NCI-H146 treated with DMSO at 0.1 percent for 48 hours (cell line): Measurements from ENCODE around the gene IGF1R.

Source experiments
- DNase-seq: peaks from one replicate; lab custom pipeline; 2025; ENCODE audit not compliant: unreplicated experiment; lab: John Stamatoyannopoulos, UW

IGF1R gene

GRCh38 chr15:98853617-98854420, 205.5 kb downstream of the IGF1R start:
- DNase-seq = no peak

- no peak for DNase-seq
These were observed 206.2 kb downstream of the IGF1R start for GRCh38 chr15:98854496-98854895.

DNA sequence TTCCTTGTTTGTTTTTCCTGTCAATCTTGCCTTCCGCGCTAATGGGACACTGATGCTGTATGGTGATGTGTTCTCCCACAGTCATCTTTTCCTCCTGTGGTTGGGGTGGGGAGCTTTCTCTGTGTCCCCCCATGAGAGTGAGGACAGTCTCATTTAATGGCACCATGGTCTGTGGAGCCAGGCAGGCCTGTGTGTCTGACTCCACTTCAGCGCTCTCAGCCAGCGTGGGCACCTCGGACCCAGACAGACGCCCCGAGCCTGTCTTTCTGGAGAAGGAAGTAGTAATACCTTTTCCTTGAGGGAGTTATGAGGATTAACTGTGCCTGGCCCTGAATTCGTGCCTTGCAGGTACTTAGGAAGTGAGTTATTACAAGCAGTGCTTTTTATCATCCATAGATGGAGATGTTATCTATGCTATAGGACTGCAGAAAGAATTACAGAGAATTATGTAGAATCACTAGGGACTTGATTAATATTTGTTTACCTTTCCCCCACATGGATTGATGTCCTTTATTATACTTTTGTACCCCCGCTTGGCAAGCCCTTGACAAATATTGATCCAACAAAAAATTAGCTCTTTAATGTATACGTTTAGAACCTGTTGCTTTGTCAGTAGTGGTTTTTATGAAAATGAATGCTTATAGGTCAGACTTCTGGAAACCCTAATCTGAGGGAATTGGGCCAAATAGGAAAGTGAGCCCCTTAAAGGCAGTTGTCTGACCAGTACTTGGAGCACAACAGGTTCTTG, 206.9 kb downstream of the IGF1R start:
- DNase-seq = no peak

DNA sequence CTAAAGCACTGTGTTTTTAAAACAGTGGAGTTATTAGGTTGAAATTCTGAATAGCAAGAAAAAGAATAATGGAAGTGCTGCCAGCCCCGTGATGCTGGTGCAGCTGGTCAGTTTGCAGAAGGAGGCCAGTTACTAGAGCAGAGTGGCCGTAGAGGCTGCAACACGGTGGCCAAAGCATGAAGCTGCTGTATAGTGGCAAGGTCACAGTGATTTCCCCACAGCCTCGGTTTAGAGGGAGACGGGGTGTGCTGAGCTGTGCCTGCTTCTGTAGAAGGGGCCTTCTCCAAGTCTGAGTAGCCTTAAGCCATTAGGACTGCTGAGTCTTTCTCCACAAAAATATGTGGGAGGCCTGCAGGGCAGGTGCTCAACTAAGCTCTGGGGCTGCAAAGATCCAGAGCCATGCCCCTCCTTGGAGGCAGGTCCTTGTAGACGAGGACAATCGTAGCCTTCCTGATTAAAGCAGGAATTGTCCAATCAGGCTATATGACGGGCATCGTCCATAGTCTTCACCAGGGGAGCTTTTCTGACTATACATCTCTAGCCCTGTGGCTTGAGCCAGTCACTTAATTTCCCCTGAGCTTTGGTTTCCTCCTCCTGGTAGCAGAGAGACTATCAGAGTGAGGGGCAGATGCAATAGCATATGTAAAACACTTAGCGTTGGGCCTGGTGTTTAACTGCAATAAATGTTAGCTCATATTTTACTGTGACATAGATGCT, 207.6 kb downstream of the IGF1R start:
- no peak for DNase-seq

- DNase-seq = no peak
These were observed 208.2 kb downstream of the IGF1R start for GRCh38 chr15:98856532-98856907.

DNA sequence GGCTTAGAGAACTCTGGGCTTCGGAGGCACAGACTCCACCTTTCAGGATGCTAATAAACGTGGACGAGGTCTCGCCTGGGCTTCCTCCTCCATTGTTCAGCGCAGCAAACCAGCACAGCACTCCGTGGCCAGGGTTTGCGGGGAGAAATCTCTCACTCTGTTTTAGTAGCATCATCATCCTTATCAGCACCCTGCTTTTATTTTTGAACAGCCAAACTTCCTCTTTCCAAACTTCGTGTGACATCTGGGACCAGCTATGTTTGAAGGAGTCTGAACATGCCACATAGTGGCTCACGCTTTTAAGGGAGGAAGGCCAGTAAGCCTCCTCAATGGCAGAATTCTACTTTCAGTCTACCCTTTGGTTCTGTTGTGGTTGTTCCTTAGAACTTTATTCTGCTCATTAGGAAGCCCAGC, 210.3 kb downstream of the IGF1R start:
- no peak for DNase-seq

DNA sequence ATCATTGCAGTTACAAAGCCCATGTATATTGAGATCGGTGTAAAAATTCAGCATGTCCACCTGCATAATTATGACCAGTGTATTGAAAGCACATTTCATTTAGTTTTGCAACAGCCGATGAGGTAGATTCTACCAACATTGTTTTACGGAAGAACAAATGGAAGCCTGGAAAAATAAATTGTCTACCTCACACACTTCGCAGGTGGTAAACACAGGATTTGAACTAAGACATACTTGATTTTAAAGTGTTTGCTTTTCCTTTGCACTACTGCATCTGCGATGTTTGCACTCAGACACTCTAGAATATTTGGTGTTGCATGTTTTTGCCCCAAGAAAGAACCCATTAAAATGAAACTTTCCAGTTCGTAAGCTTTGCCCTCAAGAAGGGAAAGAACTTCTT, 210.8 kb downstream of the IGF1R start:
- no peak for DNase-seq

GRCh38 chr15:98860281-98861041, 212.1 kb downstream of the IGF1R start:
- no peak for DNase-seq

DNA sequence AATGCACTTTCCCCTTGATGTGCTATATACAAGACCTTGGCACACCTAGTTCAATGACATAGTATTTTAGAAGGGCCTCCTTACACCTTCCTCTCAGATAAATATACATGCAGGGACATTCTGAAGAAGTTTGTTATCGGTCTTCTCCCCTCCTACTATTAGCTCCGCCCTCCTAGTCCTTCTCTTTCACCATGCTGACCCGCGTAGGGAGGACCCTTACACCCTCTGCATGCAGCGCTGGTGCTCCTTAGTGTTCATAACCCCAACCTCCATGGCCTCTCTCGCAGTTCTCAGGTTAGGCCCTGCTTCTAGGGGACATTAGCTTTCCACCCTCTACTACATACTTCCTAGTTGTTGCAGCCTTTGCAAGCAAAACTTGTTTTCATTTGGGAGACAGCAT, 212.8 kb downstream of the IGF1R start:
- DNase-seq = no peak

DNA sequence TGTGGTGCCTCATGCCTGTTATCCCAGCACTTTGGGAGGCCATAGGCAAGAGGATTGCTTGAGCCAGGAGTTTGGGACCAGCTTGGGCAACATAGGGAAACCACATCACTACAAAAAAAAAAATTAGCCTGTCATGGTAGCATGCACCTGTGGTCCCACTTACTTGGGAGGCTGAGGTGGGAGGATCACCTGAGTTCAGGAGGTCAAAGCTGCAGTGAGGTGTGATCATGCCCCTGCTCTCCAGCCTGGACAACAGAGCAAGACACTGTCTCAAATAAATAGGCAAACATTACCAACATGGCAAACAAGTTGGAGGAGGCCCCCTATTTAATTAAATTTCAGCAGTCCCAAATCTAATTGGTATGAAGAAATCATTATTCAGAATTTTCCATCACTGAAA, 215.6 kb downstream of the IGF1R start:
- no peak for DNase-seq

DNA sequence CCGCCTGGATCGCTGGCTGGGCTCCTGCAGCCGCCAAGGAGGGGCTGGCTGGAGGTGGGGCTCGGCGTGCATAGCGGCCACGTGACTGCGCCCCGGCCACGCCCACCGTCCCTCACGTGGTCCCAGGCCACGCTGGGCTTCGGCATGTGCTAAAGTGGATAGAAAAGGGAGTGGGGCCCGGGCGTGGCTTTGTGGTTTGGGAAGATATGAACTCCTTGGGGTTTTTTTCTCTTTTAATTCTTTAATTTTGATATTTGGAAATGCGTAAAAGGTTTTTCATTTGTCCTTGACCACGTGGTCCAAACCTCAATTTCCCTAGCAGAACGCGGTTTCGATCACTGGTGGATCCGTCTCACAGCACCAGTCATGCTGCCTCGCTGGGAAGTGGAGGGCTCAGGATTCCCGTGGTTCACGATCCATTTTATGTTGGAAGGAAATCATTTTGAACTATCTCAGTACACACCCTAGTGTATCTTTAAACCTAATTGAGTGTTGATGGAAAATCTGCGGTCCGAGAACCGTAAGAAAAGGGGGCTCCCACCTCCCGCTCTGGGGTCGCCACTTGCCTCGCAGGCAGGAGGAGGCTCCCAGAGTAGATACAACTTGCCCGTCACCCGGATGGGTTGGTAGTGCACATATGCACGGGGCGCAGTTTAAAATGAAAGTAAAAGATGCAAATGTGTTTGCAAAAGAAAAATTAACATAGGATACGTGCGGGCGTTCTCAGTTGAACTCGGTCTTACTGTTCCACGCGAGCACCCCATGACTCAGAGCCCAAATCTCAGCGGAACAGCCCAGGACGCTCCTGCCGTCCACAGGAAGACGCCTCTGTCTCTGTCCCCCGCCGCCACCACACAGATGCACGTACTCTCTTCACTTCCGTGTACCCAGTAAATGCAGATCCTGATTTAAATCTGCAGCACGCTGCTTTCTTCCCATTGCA, 217.3 kb downstream of the IGF1R start:
- DNase-seq = no peak

DNA sequence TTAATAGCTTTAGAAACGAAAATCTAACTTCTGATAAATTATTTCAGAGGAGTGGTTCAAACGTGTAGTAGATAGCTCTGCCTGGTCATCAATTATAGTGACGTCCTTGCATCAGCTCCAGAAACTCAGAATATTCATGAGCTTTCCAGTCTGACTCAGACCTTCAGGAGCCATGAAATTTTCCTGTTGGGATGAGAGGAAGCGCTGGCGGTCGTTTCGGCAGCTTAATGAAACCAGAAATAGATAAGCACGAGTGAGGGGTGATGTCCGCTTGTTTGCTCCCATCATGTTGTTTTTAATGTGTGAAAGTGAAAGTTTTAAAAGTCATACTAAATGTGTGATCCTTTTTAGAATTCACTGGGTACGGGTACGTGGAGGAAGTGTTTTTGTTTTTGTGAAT, 218.2 kb downstream of the IGF1R start:
- no peak for DNase-seq

DNA sequence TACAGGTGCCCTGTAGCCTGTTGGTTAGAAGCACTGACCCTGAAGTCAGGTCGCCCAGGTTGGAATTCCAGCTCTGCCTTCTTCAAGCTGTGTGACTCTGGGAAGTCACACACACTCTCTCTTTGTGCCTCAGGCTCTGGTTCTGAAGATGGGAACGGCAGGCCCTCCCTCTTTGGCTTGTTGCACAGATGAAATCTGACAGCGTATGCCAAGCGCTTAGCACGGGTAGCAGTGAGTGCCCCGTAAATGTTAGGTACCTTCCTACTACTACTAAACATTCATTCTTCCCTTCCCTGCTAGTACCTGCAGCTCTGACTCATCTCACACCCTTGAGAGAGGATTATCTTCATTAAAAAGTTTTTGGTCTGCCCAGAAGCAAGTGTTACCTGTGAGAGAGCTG, 220.2 kb downstream of the IGF1R start:
- no peak for DNase-seq

GRCh38 chr15:98870788-98871187, 222.4 kb downstream of the IGF1R start:
- DNase-seq = no peak

GRCh38 chr15:98872774-98873173, 224.4 kb downstream of the IGF1R start:
- no peak for DNase-seq

GRCh38 chr15:98873441-98874218, 225.3 kb downstream of the IGF1R start:
- DNase-seq = no peak

DNA sequence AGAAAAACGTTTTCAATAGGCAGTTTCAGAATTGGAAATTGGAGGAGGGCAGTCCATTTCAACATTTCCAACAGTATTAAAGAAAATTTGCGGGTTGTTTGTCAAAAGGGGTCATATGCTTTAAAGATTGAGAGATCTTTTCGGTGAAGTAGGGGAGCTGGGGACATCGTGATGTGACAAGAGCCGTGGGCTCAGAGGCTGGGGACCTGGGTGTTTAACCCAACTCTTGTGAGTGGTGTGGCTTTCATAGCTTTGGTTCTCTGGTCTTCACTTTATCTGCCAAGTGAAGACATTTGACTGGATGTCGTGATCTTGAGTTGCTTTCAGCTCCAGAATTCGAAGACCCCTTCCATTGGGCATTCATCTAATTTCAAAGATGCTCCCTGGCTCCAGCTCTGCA, 226.0 kb downstream of the IGF1R start:
- no peak for DNase-seq

DNA sequence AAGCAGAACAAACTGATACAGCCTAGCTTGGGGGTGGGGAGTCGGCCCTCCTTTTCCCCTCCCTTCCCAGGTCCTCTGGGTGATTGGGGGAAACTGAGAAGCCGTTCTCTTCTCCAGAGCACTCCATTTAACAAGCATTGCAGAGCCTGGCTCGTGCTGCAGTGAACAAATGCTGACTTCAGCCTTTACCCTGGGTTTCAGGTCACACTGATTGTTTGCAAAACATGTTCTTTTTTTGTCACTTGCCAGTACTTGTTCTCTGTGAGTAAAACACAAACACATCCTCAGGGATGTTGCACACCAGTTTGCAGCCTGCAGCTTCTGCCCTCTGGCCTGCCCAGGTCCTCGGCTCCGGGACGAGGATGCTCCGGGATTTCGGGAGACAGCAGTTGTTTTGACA, 226.4 kb downstream of the IGF1R start:
- no peak for DNase-seq

DNA sequence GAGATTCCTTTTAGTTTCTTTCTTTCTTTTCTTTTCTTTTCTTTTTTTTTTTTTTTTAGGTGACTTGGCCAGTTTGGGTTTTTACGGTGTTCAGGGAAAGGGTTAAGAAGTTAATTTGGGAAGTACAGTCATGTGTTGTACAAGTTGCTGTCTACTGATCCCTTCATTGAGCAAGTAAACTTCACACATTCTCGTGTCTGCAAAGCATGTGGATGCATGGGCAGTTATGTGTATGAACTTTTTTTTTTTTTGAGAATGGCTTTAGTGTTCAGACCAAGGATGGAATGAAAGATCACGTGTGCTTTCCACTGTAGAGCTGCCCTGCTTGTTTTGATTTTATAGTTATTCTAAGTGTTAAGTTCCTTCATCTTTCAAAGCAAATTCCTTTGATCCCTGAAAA, 227.0 kb downstream of the IGF1R start:
- DNase-seq = no peak
